HG03103 (cell line): ENCODE data around the gene PPP1R3D.
A peak's percentile ranks its signal among the peaks of the same experiment; 100 is the strongest.
"Not testable (repeated sequence)": the region's sequence is repeated elsewhere in the genome, so short reads cannot be mapped to it uniquely, and the experiment has no call there.

Experiments
- ATAC-seq: cut with Tn5 transposase; IDR thresholded peaks from one replicate; pipeline ENCODE4 v1.9.1; 2021; ENCODE audit warnings: low read depth; ENCODE audit not compliant: unreplicated experiment

The PPP1R3D gene, protein sequence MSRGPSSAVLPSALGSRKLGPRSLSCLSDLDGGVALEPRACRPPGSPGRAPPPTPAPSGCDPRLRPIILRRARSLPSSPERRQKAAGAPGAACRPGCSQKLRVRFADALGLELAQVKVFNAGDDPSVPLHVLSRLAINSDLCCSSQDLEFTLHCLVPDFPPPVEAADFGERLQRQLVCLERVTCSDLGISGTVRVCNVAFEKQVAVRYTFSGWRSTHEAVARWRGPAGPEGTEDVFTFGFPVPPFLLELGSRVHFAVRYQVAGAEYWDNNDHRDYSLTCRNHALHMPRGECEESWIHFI

DNA sequence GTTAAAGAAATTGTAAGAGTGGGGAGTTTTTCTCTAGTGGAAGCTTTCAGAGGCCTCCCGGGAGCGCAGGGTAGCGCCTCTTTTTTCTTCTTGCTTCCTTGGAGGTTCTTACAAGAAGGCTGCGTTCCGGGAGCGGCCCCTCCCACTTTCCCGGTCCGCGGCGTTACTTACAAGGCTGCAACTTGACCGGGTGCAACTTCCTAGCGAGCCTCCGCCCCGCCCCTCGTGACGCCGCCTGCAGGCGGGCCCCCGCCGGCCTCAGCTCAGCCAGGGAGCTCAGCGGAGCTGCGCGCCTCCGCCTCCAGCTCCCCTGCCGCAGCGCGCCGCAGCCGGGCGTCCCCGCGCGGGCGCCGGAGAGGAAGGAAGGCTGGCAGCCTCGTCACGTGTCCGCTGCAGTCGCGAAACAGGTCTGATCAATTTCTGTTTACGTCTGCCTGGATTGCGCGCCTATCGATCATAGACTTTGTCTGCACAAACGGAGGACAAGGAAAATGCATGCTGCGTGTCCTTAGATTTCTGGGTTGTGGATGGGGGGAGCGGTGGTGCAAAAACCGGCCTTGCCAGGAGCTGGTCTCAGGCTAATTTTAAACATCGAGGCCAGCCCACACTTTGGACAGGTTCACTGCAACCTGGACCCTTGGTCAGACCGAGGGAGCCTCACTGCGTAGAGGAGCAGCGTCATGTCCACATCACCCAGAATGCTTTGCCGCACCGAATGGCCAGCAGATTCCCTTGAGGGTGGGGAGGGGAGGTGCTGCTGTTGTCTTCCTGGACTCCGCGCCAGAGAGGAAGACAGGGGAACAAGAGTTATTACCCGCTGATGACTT, at the start of gene PPP1R3D, which contains the start of gene FAM217B:
Gene PPP1R3D (minus strand): TSS at position 177 of the 827 bp plus-strand sequence. CDS start 374 bp downstream, outside the sequence.
Gene FAM217B (plus strand): TSS at position 261 of the 827 bp plus-strand sequence. CDS start 3,555 bp downstream, outside the sequence.
- ATAC-seq = peak; percentile 90

DNA sequence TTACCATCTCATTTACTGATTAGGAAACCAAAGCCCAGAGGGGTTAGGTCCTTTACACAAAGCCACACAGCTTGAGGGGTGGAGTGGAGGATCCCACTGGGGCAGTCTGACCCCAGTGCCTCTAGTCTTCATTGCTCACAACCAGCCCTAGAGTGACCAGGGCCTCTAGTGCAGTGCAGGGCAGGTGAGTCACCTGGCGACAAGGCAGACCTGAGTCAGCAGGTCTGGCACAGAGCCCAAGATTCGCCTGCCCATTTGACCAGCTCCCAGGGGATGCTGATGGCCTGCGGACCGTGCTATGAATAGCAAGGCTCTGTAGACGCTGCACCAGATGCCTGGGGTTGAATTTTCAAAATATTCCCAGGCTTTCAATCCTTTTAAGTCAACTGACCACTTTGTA, 48.0 kb upstream of the PPP1R3D start:
- ATAC-seq = no peak

DNA sequence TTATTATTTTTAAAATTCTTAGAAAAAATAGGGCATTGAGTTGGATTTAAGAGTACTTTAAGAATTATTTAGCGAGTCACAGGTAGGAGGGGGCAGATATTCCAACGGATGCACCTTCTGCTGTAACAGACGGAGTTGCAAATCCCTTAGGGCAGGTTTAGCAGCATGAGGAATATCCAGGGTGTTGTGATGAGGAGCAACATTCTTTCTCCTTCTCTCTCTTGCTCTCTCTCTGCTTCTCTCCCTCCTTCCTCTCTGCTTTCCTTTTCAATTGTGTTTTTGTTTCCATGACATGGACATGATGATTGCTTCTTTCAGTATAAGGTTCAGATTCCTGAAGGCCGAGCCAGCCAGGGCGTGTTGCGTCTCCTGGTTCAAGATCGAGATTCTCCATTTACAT, 47.0 kb upstream of the PPP1R3D start:
- ATAC-seq = no peak

DNA sequence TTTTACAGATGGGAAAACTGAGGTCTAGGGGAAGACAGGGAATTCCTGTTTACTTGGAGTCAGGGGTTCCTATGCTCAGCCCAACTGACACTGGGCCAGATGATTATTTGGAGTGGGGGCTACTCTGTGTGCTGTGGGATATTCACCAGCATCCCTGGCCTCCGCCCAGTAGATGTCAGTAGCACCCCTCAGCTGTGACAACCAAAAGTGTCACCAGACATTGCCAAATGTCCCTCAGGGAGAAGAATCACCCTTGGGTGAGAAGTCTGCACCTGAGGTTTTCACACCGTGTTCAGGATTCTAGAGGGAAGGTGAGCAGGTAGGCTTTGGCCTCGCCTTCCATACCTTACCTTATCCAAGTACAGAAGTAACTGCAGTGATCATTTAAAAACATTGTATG, 45.8 kb upstream of the PPP1R3D start:
- ATAC-seq = no peak

DNA sequence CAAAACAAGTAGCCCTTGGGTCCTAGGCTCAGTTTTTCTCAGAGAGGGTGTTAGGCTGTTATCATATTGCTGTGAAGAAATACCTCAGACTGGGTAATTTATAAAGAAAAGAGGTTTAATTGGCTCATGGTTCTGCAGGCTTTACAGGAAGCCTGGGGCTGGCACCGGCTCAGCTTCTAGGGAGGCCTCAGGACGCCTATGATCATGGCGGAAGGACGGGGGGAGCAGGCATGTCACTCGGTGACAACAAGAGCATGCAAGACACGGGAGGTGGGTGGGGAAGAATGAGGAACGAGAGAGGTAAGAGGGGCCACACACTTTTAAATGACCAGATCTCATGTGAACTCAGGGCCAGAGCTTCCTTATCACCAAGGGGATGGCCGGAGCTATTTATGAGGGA, 45.1 kb upstream of the PPP1R3D start:
- ATAC-seq = no peak

DNA sequence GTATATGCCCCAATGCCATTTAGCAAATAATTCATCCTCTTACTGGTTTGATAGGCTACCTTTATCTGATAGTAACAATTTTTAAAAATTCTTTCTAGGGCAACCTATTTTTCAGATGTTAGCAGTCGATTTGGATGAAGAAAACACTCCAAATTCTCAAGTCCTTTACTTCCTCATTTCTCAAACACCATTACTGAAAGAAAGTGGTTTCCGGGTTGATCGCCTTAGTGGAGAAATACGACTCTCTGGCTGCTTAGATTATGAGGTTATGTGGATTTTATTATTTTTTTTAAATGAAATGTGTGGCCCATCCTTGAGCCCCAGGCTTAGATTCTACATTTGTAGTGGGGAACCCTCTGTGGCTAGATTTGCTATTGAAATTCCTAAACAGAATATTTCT, 44.4 kb upstream of the PPP1R3D start:
- ATAC-seq = no peak

DNA sequence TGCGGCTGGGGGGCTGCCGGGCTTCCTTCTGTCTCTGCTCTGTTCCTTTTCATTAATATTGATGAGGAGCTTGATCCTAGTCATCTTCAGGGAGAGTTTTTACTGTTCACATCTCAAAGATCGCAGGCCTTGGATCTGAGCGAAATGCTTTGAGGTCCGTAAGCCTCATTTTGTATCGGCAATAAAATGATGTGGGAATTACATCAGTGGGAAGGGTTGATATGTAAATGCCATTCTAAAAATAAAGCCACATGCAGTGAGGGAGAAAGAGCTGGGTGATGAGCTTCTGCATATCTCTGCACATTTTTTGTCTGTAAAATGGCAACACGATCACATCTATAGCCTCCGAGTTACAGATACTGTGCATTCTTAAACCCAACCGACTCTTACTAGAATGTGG, 43.0 kb upstream of the PPP1R3D start:
- no peak for ATAC-seq

DNA sequence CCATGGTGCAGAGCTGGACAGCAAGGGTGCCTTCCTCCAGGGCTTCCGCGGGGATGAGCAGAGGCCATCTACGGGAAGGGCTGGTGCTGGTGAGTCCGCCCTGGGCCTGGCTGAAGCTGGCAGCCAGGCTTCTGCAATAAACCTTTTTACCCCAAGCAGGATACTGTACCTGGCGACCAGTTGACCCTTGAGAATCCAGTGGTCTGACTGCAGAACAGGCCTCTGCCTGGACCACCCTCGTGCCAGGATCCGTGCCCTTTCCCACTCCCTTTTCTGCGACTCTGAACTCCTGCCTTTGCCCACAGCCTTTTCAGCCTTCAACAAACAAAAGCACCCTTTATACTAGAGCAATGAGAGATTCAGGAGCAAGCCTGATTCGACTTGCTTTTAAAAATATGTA, 37.0 kb upstream of the PPP1R3D start:
- no peak for ATAC-seq

DNA sequence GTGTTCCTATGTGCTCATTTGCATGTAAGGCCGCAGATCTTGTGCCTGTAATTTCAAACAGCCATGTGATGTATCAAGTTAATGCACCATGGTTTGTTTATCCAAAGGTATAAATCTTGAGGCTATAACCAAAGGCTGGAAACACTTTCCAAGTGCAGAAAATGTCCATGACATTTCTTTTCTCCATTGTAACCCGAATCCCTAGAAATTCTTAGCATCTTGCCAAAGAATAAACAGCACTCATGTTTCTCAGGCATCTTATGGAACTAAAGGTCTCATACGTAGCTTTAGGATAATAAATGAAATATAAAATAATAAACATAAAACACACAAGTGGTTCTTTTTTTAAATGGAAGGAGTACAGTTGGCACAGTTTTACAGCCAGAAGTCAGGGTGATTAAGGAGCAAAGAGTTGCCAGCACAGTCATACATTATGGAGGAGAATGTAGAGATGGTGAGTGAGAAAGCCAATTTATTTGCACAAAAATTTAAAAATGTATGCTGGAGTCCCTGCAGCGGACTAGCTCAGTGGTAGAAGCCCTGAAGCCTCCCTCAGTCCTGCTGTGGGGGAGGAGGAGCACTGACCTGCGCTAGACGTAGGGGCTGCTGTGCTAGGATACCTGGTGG, 36.2 kb upstream of the PPP1R3D start:
- ATAC-seq = no peak

DNA sequence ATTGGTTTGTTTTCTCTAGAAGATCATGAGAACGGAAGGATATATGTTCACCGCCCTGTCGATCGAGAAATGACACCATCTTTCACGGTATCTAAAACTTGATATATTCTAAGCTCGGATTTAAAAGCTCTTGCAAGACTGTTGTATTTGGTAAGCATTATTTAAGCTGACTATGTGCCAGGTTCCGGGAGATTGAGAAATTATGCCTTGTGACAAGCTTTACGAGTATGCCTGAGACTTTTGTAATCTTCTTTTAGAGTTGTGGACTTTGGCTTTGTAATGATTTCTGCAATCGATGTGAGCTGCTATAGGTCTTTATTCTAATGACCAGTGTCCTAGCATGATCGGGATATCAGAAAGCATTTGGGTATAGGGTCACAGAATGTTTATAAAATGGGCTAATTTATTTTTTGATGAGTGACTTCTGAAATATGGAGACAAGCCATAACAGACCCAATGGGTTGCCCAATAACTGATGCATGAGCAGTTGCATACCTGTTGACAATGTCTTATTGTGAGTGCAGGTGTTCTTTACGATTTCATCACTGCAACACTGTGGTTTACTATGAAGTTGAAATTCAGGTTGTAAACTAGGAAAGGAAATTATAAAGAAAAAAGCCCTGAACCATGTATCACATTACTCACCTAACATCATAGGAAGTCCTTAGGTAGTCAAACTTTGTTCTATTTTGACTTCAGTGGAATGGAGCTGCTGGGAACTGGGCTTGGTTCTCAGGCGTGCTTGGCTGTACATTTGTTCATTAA, 32.1 kb upstream of the PPP1R3D start:
- no peak for ATAC-seq

DNA sequence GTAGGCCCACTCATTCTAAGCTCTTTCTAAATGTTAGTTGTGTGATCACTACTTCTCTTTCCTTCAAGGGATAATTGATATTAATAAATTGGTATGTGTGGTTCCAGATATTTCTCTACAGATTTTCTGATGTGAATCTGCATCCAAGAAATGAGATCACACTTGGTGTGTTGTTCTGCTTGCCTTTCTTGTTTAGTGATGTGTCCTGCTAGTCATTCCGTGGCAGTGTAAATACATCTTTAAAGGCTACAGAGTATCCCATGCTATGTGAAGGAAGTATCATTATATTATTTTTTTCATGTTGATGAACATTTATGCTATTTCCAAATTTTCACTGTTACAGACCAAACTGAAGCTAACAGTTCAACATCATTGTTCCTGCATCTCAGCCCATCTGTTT, 31.3 kb upstream of the PPP1R3D start:
- ATAC-seq = no peak

DNA sequence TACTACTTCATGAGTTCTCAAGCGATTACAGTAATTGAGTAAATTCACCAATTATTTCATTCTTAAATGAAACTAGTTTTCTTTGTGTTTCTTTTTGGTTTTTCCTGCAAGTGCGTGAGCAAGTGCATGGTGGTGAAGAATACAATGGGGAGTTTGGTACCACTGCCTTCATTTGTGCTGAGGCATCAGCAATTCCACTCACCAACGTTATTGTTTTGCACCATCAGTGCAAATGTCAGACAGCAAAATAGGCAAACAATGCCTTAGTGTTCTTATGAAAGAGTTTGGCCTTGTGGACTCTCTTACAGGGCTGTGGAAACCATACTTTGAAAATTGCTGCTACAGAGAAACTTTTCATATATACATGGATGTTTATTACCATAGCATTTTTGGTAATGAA, 26.3 kb upstream of the PPP1R3D start:
- ATAC-seq = no peak

DNA sequence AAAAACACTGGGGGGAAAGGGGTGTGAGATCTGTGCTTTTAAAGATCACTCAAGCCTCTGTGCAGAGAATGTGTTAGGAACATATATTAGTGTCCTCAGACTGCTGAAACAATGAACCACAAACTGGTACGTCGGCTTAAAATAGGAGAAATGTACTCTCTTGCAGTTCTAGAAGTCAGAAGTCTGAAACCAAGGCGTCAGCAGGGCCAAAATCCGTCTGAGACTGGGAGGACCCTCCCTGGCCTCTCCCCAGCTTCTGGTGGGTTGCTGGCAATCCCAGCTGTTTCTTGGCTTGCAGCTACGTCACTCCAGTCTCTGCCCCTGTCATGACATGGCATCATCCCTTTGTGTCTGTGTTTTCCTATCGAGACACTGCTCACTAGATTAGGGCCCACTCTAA, 22.1 kb upstream of the PPP1R3D start:
- no peak for ATAC-seq

DNA sequence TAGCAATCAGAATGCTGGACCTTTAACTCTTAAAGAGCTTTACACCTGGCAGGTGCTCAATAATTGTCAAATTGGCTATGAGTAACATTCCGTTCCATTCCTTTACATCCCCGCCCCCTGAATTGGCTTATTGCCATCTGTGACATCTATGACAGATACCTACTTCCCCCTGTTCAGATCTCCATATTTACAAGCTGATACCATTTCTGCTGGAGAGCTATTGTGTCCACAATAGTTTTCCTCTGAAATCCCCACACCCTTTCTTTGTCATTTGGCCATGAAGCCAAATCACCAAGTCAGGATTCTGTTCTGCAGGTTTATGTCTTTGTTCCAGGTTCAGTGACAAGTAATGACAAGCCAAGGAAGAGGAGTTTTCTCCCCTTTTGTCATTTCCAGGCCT, 21.3 kb upstream of the PPP1R3D start:
- ATAC-seq = no peak

DNA sequence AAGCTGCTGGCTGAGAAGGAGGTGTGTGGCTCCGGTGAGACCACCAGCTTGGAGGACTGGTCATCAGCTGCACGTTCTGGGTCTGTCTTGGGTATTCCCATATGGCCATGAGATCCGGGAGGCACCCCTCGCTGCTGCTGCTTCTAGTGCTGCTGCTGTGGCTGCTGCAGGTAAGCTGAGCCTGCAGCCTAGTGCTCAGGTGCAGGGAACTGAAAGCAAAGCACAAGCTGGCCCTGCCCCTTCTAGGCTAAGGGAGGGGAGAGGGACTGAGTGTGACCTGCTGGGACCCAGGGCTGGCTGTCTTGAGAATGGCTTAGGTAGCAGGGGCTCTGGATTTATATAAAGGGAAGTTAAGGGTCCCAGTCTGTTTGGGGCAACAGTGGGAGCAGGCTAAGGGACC, 18.5 kb upstream of the PPP1R3D start:
- ATAC-seq = no peak

DNA sequence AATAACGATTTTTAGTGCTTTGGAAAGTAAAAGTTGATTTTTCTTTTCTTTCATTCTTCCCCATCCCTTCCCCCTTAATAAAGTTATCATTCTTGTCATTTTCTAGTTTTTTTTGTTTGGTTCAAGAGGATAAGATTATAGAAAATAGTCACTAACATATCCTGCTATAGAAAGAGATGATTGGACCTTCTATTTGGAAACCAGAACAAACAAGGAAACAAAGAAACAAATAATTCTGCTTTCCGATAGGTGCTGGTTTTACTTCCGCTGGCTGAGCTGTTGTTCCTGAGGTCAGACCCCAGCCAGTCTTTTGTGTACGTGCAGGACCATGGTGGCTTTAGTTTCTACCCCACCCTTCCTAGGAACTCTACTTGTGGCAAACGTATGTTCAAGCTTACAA, 18.0 kb upstream of the PPP1R3D start, which contains the start of gene CDH26:
Gene CDH26 (plus strand): TSS at position 301 of the 400 bp plus-strand sequence. CDS start 304 bp downstream, outside the sequence.
- ATAC-seq = no peak

DNA sequence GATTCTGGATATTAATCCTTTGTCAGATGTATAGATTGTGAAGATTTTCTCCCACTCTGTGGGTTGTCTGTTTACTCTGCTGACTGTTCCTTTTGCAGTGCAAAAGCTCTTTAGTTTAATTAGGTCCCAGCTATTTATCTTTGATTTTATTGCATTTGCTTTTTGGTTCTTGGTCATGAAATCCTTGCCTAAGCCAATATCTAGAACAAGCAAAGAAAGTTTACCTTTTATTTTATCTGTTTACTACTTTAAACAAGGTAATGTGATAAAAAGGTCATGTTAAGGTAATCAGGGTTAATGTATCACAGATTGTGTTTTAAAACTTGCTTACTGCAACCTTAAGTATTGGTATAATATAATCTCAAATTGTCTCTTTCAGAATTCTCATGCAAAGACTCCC, 17.5 kb upstream of the PPP1R3D start:
- not testable (repeated sequence) for ATAC-seq

DNA sequence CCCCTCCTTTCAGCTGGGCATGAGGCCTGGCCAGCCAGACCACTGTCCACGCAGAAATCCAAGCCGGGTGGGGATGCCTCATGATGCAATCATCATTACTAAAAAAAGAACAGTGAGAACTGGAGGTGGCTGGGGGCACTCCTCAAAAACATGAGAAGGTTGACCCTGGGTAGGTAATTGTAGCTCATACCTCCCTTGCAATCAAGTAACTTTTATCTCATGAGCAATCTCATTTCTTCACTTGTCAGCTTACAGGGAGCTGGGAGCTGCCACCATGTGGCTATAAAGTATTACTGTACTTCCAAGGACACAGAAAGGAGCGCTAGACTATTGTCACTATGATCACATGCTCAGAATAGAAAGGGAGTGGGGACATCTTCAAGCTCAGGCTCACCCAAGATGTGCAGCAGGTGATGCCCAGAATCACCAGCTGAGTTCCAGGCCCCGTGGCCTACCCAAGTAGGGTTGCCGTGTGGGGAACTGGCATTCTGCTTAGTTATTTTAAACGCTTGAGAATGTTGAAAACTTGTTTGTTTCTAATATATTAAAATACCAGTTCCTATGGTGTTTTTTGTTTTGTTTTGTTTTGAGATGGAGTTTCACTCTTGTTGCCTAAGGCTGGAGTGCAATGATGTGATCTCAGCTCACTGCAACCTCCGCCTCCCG, 15.2 kb upstream of the PPP1R3D start:
- ATAC-seq = no peak

DNA sequence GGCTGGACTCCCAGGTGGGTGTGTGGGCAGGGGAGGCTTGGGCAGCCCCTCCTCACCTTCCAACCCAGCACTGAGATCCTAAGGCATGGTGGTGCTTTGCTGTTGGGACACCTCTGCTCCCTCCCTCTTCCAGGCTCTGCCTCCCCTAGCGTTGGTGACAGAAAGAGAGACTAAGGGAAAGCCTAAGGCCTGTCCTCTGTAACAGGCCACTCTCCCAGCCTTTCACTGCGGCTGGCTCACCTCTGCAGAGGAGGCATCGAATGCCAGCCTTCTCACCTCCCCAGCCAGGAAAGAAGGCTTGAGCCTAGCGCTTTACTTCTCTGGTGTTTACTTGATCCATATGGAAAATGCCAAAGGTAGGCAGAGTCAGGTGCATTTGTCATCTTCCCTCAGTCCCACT, 14.6 kb upstream of the PPP1R3D start:
- ATAC-seq = no peak

DNA sequence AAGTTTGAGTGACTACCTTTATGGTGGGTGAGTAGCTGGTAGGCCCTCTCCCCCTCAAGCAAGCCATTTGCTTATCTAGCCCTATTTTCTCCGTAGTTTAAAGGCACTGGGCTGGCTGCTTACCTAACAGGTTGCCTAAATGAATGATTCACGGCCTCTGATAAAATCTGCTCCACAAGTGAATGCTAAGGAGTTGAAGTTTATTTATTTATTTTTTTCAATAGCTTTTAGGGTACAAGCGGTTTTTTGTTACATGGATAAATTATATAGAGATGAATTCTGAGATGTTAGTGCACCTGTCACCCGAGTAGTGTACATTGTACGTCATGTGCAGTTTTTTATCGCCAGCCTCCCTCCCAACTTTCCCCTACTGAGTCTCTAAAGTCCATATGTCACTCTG, 9.8 kb upstream of the PPP1R3D start:
- ATAC-seq = no peak
